Stimulated activated CD8-positive, alpha-beta memory T cell treated with anti-CD3 and anti-CD28 coated beads, Interleukin-12 subunit alpha, Interleukin-12 subunit beta, amount 100 ng/mL, for 24 hours (primary cell): ENCODE results near the gene TMEM234.

Source experiments
- DNase-seq: peaks from one replicate; pipeline ENCODE4 v3.0.0-alpha.2; 2020; ENCODE audit errors: extremely low read depth

The TMEM234 gene

GRCh38 chr1:32199717-32200072 lies 22.5 kb downstream of the TMEM234 start:
- DNase-seq: no peak

GRCh38 chr1:32199043-32199716 lies 23.0 kb downstream of the TMEM234 start:
- DNase-seq: no peak

GRCh38 chr1:32198237-32199042 lies 23.7 kb downstream of the TMEM234 start:
- DNase-seq: no peak

GRCh38 chr1:32197837-32198236 lies 24.3 kb downstream of the TMEM234 start:
- no peak for DNase-seq

GRCh38 chr1:32197074-32197473 lies 25.1 kb downstream of the TMEM234 start:
- DNase-seq: no peak

- DNase-seq: no peak
Observed at GRCh38 chr1:32195972-32196823, 26.0 kb downstream of the TMEM234 start.

- no peak for DNase-seq
Observed at GRCh38 chr1:32195531-32195930, 26.6 kb downstream of the TMEM234 start.

GRCh38 chr1:32194984-32195383 lies 27.2 kb downstream of the TMEM234 start:
- DNase-seq: no peak

- no peak for DNase-seq
Observed at GRCh38 chr1:32192220-32192948, 29.8 kb downstream of the TMEM234 start.

- DNase-seq: no peak
Observed at GRCh38 chr1:32187850-32188249, 34.3 kb downstream of the TMEM234 start.

- DNase-seq: no peak
Observed at GRCh38 chr1:32186491-32186890, 35.7 kb downstream of the TMEM234 start.

GRCh38 chr1:32186077-32186476 lies 36.1 kb downstream of the TMEM234 start:
- DNase-seq: no peak

- no peak for DNase-seq
Observed at GRCh38 chr1:32184650-32185049, 37.5 kb downstream of the TMEM234 start.

GRCh38 chr1:32182060-32182459 lies 40.1 kb downstream of the TMEM234 start:
- no peak for DNase-seq

GRCh38 chr1:32181563-32181962 lies 40.6 kb downstream of the TMEM234 start:
- DNase-seq: no peak

- no peak for DNase-seq
Observed at GRCh38 chr1:32181065-32181464, 41.1 kb downstream of the TMEM234 start.

GRCh38 chr1:32180186-32181060 lies 41.7 kb downstream of the TMEM234 start:
- DNase-seq: no peak

- DNase-seq: peak; percentile 77
Observed at GRCh38 chr1:32179443-32180185, 42.5 kb downstream of the TMEM234 start, which contains the start of gene TXLNA. Gene TXLNA, plus strand, starts transcription at chr1:32179675. Its CDS starts 671 bp downstream, at chr1:32180346.

- DNase-seq: no peak
Observed at GRCh38 chr1:32179193-32179442, 43.0 kb downstream of the TMEM234 start.
